Ovary (tissue), 9 donors: ENCODE measurements around the gene TXNDC12. TPM values are rescaled to one million over a fixed set of nuclear protein-coding genes. Genes with fewer than 3 reads are reported as not detected.
A peak's percentile ranks its signal among the peaks of the same experiment; 100 is the strongest.
"Not testable (repeated sequence)": the region's sequence is repeated elsewhere in the genome, so short reads cannot be mapped to it uniquely, and the experiment has no call there.

Source experiments
- DNase-seq, 5 donors: peaks; one replicate each; pipeline ENCODE4 v3.0.0-alpha.2; 2019 to 2020
- H3K27ac ChIP-seq, 2 donors: fragments of 200-600 bp; one replicate each; pipeline versions ENCODE4 v1.5.1 to v1.8.0; 2019 to 2022
- H3K27me3 ChIP-seq: fragments of 200-600 bp; one replicate; pipeline ENCODE4 v1.8.0; 2022
- H3K36me3 ChIP-seq: fragments of 200-600 bp; sonication (generic); one replicate; pipeline ENCODE4 v1.5.1; 2019
- H3K4me1 ChIP-seq: one replicate; pipeline ENCODE4 v1.8.1; 2013; ENCODE audit warnings: mild to moderate bottlenecking, moderate library complexity; ENCODE audit not compliant: insufficient read depth
- H3K4me3 ChIP-seq: fragments of 200-600 bp; sonication (generic); one replicate; pipeline ENCODE4 v1.5.1; 2017
- H3K9me3 ChIP-seq, 2 donors: fragments of 200-600 bp in 1 of 2; sonication (generic) in 1 of 2; one replicate each; pipeline versions ENCODE4 v1.5.1 to v1.8.1; 2013 to 2019; ENCODE audit warnings: mild to moderate bottlenecking in 1 of 2, moderate library complexity in 1 of 2
- EP300 ChIP-seq: sonication (generic); formaldehyde crosslinking; IDR thresholded peaks from one replicate; pipeline ENCODE4 v1.6.1; 2017; ENCODE audit warnings: antibody characterized with exemption
- POLR2A ChIP-seq: fragments of 450-650 bp; IDR thresholded peaks from one replicate; pipeline ENCODE4 v1.6.1; 2017; ENCODE audit warnings: antibody characterized with exemption, mild to moderate bottlenecking, moderate library complexity
- WGBS, 3 donors: extraction: QIAGEN DNeasy Blood & Tissue Kit in 1 of 3; methylation state at CpG; one replicate each; pipeline versions ENCODE4 v1.1.5 to v1.1.7; 2013 to 2017; 5-methylcytosine and 5-hydroxymethylcytosine counted together
- intact Hi-C, 4 donors: fragments of 100-400 bp; cut with DNase I; formaldehyde crosslinking; loops; one replicate each; pipeline versions ENCODE4 v1.11.0 to v1.15.1; 2022 to 2023
- polyA plus RNA-seq, 2 donors: library from polyadenylated mRNA; stranded (reverse); fragments of 200-250 nt in 1 of 2; fragments of 350-450 nt in 1 of 2; fragmentation: Illumina TruSeq in 1 of 2; extraction: RNeasy Lipid Tissue Mini Kit (QIAGEN cat#74804) in 1 of 2; gene quantifications; one replicate each; pipeline ENCODE4 v1.2.3, GENCODE V29; 2013 to 2014
- total RNA-seq, 7 donors: library from RNA; depleted of rRNA in 2 of 7; stranded (reverse); fragments of >200 nt in 2 of 7; fragmentation: NEBNext Ultra II Directional in 3 of 7; extraction: Animal tissue kit (Norgen Biotek cat#: 25700) in 3 of 7; gene quantifications; one replicate each; pipeline versions ENCODE4 v1.1.0 to v1.2.4, GENCODE V29; 2016 to 2023
- TF ChIP-seq, protein P1 (sequence below), 3 donors: fragments of 450-650 bp in 2 of 3; fragments of 200-600 bp in 1 of 3; IDR thresholded peaks; one replicate each; pipeline versions ENCODE4 v1.5.1 to v1.8.0; 2016 to 2022; ENCODE audit warnings: antibody characterized with exemption in 3 of 3, mild to moderate bottlenecking in 1 of 3
- donor health status: DM: no; HTN: no; CAD: no; lungs with moderate emphysema.
- donor health status: DM: no; HTN: no; CAD: no.
- donor health status: Bipolar disorder and iron deficiency.
- donor health status: DM: yes; HTN: yes; CAD: no.
- donor health status: DM: no; HTN: no; CAD: no.
- donor health status: DM: yes; HTN: yes; CAD: no.

TXNDC12 gene
- total and polyA plus RNA-seq, 9 donors: 27.3 to 52.8 (median 37.5) TPM

DNA sequence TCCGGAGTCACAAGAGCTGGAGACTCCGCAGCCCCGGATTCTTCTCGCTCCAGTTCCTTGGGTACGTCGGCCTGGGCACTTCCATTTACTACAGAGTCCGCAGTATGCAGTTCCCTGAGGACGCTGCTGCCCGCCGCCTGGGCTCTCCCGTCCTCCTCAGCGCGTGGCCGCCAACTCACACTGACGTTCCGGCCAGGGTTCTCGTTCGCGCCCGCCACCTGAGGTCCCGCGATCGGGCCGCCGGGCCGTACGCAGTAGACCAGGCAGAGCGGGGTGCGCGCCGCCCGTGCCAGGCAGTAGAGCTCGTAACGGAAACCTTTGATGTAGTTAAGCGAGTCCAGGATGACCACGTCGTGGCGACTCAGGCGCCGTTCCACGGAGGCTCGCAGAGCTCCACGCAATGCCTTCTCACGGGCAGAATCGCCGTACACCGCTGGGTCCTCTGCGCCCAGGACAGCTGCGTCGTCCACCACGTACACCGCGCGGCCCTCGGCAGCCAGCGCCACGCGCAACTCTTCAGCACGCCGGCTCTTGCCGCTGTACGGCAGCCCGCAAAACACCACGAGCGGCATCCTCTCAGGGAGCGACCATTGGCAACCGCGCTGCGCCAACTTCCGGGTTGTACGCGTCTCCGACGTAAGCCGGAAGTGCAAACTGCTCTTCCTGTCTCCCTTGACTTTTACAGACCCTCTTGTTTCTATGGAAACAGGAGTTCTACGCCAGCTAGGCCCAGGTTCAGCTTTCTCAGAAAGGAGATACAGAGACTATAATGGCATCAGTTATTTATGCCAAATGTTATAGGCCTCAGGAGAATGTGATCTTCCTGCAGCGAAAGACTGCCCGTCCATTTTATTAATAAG, 21.6 kb downstream of the TXNDC12 start, which contains the start of gene KTI12:
Gene KTI12, minus strand, starts transcription at position 621 of the 860 bp plus-strand sequence. Its CDS starts 49 bp downstream, at position 572.
- TF ChIP-seq POLR2A: peak; percentile 69
- TF ChIP-seq EP300: no peak
- 1 to 2% (median 2%) methylated on average over 59 to 78 of the region's 78 CpGs for WGBS, 3 donors

GRCh38 chr1:52032785-52033131, 22.2 kb downstream of the TXNDC12 start:
- TF ChIP-seq POLR2A (no peak), EP300 (no peak)
- TF ChIP-seq, protein P1, sequence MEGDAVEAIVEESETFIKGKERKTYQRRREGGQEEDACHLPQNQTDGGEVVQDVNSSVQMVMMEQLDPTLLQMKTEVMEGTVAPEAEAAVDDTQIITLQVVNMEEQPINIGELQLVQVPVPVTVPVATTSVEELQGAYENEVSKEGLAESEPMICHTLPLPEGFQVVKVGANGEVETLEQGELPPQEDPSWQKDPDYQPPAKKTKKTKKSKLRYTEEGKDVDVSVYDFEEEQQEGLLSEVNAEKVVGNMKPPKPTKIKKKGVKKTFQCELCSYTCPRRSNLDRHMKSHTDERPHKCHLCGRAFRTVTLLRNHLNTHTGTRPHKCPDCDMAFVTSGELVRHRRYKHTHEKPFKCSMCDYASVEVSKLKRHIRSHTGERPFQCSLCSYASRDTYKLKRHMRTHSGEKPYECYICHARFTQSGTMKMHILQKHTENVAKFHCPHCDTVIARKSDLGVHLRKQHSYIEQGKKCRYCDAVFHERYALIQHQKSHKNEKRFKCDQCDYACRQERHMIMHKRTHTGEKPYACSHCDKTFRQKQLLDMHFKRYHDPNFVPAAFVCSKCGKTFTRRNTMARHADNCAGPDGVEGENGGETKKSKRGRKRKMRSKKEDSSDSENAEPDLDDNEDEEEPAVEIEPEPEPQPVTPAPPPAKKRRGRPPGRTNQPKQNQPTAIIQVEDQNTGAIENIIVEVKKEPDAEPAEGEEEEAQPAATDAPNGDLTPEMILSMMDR (IDR thresholded peaks at IDR 0.05): no peak
- peak; percentile 30 to 55 (median 42) for DNase-seq
- WGBS, 3 donors: 0 to 4% (median 1%) methylated on average over 24 of the region's 24 CpGs
- Histone ChIP-seq H3K27me3 (no peaks in the 10 kb centered on the region), H3K27ac (peak overlapping the region; percentile 15 to 77), H3K4me3 (peak overlapping the region; percentile 74), H3K4me1 (peaks cover 10% of the 10 kb centered on the region), H3K9me3 (no peaks in the 10 kb centered on the region), H3K36me3 (no peaks in the 10 kb centered on the region)
- intact Hi-C loops: no loop called here

More for the DNA sequence above, 21.6 kb downstream of the TXNDC12 start, which contains the start of gene KTI12:
- intact Hi-C loops: no loop called here
- Histone ChIP-seq H3K4me1 (peaks cover 10% of the 10 kb centered on the region), H3K9me3 (no peaks in the 10 kb centered on the region), H3K4me3 (peak within 1 kb of the TSS; percentile 74), H3K36me3 (no peaks in the 10 kb centered on the region), H3K27me3 (no peaks in the 10 kb centered on the region), H3K27ac (peak within 1 kb of the TSS; percentile 15 to 77)
- DNase-seq: peak; percentile 88 to 92 (median 88)

- Histone ChIP-seq H3K4me1 (peaks cover 10% of the 10 kb centered on the region), H3K9me3 (no peaks in the 10 kb centered on the region), H3K4me3 (peak overlapping the region; percentile 74), H3K27ac (peak overlapping the region in 1 of 2 donors; percentile 77), H3K27me3 (no peaks in the 10 kb centered on the region), H3K36me3 (no peaks in the 10 kb centered on the region)
- TF ChIP-seq EP300 (no peak), POLR2A (no peak)
- TF ChIP-seq, protein P1 (IDR thresholded peaks at IDR 0.05): no peak
- WGBS, 3 donors: 10 to 44% (median 19%) methylated on average over 5 of the region's 5 CpGs
- DNase-seq: no peak
- intact Hi-C loops: no loop called here
These were observed 22.7 kb downstream of the TXNDC12 start for GRCh38 chr1:52032124-52032784.

DNA sequence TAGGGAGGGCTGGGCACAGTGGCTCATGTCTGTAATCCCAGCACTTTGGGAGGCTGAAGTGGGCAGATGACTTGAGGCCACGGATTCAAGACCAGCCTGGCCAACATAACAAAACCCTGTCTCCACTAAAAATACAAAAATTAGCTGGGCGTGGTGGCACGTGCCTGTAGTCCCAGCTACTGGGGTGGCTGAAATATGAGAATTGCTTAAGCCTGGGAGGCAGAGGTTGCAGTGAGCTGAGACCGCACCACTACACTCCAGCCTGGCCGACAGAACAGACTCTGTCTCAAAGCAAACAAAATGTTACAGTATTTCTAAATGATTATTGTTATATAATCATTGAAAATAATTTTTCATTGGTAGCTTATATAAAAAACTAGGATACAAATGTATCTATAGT, 26.2 kb downstream of the TXNDC12 start:
- intact Hi-C loops, DNase-seq, H3K36me3 ChIP-seq, H3K27ac ChIP-seq, H3K4me3 ChIP-seq, H3K4me1 ChIP-seq, H3K9me3 ChIP-seq, H3K27me3 ChIP-seq: not testable (repeated sequence)
- WGBS, 3 donors: 79 to 86% (median 82%) methylated on average over 5 of the region's 5 CpGs

DNA sequence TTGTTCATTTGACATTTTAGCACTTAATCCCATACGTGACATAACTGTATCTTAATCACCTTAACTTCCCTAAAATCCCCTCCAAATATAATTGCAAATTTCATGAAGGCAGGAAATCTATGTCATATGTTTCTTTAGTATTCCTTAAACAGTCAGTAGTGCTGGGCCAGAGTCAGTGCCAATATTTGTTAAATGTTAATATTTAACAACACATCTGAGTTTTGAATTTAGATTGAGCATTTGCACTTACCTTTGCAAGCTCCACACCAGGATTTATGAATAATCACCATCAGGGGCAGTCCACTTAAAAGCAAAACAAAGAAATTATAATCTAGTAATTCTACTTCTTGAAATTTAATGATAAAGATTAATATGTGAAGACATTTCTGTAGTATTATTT, 26.7 kb downstream of the TXNDC12 start:
- H3K9me3 ChIP-seq: no peaks in the 10 kb centered on the region
- DNase-seq: no peak
- WGBS, 3 donors: 88 to 100% (median 96%) methylated on average over 1 of the region's 1 CpG
- TF ChIP-seq EP300: no peak
- TF ChIP-seq, protein P1 (IDR thresholded peaks at IDR 0.05): no peak
- no peak for TF ChIP-seq POLR2A
- H3K27me3 ChIP-seq: no peaks in the 10 kb centered on the region
- H3K4me3 ChIP-seq: no peak overlapping the region
- no peaks in the 10 kb centered on the region for H3K36me3 ChIP-seq
- H3K27ac ChIP-seq: no peak overlapping the region
- intact Hi-C loops: no loop called here
- peaks cover 10% of the 10 kb centered on the region for H3K4me1 ChIP-seq
